ENCODE data around the gene GRM5.
"Not testable (repeated sequence)": the region's sequence is repeated elsewhere in the genome, so short reads cannot be mapped to it uniquely, and the experiment has no call there.

DNA sequence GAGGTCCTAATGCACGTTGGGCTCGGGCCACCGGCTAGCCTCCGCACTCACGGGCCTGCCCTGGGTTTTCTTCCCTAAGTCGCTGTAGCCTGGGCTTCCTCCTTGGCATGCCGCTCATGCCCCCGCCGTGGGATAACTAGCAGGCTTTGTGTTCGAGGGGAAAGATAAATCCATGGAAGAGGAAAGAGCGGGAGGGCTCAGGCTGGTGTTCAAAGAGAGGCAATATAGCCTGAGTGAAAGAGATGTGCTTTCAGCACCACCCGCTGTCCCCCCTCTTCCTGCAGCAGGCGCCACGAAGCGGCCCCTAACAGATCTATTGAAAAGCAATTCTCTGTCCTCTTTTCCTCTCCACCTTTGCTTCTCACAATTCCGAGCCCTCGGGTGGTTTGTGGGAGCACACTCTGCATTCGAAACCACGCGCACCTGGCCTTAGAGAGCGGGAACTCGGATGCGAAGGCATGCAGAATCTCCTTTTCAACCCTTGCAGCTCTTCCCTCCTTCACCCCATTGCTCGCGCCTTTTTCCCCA, 2.9 kb downstream of the GRM5 start:
- not testable (repeated sequence) for TF ChIP-seq POLR2AphosphoS5 (IDR thresholded peaks at IDR 0.05; ENCODE audit: low read depth, low read length); TAF1 (IDR thresholded peaks at IDR 0.05; ENCODE audit: borderline replicate concordance, insufficient read depth, low read length)
